GM19351 (cell line): Measurements from ENCODE around the gene LRRC8D.
"Not testable (repeated sequence)": the region's sequence is repeated elsewhere in the genome, so short reads cannot be mapped to it uniquely, and the experiment has no call there.

ENCODE experiments used
- ATAC-seq: cut with Tn5 transposase; IDR thresholded peaks from one replicate; pipeline ENCODE4 v1.9.1; 2021; ENCODE audit warnings: mild to moderate bottlenecking, moderate library complexity; ENCODE audit not compliant: unreplicated experiment

Gene LRRC8D

DNA sequence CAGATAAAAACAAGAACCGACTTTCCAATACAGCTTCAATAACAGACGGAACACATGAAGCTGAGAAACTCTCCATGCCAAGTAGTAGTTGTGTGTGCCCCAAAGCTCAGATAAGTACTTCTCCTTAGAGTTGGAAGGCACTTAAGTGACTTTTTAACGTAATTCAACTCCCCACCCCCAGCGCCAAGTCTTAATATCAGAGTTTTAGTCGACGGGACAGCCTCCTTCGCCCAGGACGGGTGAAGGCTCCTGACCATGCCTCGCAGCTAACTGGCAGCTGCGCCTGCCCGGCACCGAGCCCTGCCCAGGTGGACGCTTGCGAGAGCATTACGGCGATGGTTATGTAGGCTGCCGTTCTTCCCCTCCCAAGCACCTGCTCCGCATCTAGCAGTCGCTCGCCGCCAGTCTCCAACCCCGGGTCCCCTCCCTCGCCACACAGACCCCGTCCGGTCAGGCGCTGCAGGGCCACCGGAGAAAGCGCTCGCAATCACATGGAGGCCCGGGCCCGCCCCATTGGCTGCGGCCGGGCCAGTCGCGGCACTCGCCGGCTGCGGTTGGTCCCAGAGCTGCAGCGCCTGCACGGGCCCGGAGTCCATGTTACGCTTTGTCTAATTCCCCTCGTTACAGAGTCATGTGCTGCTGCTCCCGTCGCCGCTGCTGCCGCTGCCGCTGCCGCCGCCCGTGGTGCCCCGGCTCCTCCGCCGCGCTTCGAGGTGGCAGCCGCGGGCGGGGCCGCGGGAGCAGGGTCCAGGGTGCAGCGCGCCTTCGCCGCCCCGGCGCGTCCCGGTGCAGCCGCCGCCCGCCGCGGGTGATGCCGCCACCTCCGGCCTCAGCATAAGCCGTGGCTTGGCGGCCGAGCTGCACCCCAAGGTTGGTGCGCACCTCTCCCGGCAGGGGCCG, at the start of gene LRRC8D:
TSS of gene LRRC8D (plus strand) at position 611 of the 900 bp plus-strand sequence. CDS start 112,037 bp downstream, outside the sequence.
- peak; percentile 77 for ATAC-seq

- no peak for ATAC-seq
Observed at GRCh38 chr1:89771991-89772560, 48.8 kb upstream of the LRRC8D start.

- not testable (repeated sequence) for ATAC-seq
Observed at GRCh38 chr1:89776104-89776503, 44.7 kb upstream of the LRRC8D start.

DNA sequence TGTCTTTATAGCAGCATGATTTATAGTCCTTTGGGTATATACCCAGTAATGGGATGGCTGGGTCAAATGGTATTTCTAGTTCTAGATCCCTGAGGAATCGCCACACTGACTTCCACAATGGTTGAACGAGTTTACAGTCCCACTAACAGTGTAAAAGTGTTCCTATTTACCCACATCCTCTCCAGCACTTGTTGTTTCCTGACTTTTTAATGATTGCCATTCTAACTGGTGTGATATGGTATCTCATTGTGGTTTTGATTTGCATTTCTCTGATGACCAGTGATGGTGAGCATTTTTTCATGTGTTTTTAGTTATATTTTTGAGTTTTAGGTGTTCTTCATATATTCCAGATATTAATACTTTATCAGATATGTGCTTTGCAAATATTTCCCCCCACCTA, 43.6 kb upstream of the LRRC8D start:
- not testable (repeated sequence) for ATAC-seq

- no peak for ATAC-seq
Observed at GRCh38 chr1:89779151-89779940, 41.5 kb upstream of the LRRC8D start.

- no peak for ATAC-seq
Observed at GRCh38 chr1:89780721-89781120, 40.1 kb upstream of the LRRC8D start.

GRCh38 chr1:89781494-89782126, 39.2 kb upstream of the LRRC8D start:
- peak; percentile 79 for ATAC-seq

GRCh38 chr1:89786628-89787214, 34.1 kb upstream of the LRRC8D start:
- ATAC-seq = no peak

- no peak for ATAC-seq
Observed at GRCh38 chr1:89790592-89790991, 30.2 kb upstream of the LRRC8D start.

DNA sequence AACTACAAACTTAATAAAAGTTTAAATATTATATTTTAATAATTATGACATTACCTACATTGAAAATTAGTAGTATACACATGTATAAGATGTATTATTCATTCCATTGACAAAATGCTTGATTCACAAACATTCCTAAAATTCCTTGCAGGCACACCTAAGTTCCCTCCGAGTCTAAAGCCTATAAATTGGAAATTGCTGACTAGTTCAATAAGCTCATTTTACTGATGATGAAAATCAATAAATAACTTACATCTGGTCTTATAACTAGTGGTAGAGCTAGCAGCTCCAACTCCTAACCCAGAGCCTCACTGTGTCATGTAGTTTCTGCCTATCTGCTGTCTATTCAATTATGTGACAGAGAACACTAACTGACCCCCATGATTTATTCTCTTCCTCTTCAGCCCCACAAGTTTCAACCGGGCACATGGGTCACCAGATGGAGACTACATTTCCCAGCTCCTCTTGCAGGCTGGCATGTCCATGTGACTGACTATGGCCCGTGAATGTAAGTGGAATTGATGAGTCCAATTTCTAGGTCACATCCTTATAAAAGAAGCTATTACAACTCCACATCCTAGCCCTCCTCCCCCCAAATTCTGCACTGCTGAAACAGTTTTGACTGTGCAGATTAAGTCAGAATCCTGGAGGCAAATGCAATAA, 29.6 kb upstream of the LRRC8D start:
- no peak for ATAC-seq

DNA sequence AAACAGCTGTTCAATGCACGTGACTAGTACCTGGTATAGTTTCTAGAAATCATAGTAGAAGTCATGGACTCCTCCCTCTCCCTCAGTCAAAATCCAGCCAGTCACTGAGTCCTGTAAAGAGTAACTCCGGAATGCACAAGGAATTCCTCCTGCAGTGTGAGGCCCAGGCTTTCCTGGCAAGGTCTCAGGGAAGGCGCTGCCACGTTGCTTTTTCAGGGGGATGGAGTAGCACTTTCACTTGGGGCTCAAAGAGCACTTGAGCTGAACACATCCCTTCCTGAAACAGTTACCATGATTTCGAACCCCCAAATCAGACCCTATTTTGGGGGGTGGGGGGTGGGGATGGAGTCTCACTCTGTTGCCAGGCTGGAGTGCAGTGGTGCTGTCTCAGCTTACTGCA, 26.4 kb upstream of the LRRC8D start:
- ATAC-seq = no peak

GRCh38 chr1:89795571-89795970, 25.3 kb upstream of the LRRC8D start:
- not testable (repeated sequence) for ATAC-seq

- ATAC-seq = not testable (repeated sequence)
Observed at GRCh38 chr1:89797876-89798275, 23.0 kb upstream of the LRRC8D start.

DNA sequence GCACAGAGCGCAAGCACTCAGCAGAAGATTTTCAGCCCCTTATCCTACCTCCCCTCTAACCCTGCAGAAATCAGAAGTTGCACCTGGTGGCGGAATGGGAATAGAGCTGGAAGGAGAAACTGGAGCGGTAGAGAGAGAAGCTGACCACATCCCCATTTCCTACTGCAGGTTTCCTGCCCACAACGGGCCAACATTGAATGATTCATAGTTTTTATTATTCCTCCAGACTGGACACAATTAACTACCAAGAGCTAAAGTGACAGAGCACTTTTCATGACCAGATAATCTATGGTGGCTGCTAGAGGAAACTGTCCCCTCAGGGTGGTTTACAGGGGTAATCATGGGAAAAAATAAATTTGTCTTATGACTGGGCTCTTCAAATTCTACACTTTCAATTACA, 21.3 kb upstream of the LRRC8D start:
- no peak for ATAC-seq

GRCh38 chr1:89800022-89800655, 20.7 kb upstream of the LRRC8D start:
- ATAC-seq = no peak

GRCh38 chr1:89800718-89801117, 20.1 kb upstream of the LRRC8D start:
- ATAC-seq = no peak

DNA sequence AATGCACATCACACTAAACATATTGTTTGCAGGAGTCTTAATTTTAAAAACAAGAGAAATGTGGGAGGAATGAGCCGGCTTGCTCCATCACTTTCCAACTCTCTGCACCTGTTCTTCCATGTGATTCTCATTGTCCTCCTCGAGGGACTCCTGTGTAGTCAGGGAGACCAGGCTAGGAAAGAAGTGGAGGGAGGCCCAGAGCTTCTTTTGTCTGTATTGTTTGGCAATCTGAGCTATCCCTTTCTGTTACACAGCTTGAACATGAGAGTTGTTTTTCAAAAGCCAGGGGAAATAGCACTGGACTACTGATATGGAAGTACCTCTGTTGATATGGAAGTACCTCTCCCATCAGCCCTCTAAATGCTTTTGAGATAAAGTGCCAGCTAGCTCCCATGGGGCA, 18.8 kb upstream of the LRRC8D start:
- no peak for ATAC-seq

- ATAC-seq = no peak
Observed at GRCh38 chr1:89802841-89803240, 18.0 kb upstream of the LRRC8D start.

GRCh38 chr1:89804642-89805237, 16.1 kb upstream of the LRRC8D start:
- ATAC-seq = peak; percentile 86
